Measurements from ENCODE around the gene NFIB. TPM values are rescaled to one million over a fixed set of nuclear protein-coding genes. Genes with fewer than 3 reads are reported as not detected.

NFIB gene
- polyA plus RNA-seq, 4 donors, result 18.6 to 22.1 (median 19.5) TPM

DNA sequence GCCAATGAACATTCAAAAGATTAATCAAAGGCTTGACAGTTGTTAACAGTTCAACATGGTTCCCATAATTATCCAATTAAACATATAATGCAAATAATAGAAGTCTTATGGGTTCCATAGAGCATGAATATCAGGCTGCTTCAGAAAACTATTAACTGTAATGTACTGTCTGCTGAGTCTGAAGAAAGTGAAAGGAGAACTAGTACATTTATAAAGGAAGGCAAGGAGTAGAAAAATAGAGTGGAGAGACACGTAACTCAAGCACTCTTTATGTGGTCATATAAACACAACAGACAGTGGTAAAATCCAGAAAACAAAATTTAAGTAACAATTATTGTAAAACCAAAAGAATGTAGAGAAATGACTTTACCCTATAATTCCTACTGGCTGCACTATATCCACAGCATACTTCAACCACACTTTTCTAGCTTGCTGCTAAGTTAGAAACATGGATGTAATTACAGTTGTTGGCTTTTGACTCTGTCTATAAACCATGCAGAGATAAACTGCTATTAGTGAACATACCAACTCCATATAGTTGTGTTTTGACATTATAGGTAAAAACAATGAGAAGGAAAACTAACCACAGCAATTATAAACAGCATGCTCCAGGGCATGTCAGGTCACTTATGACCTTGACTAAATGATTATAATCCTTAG is 32.7 kb downstream of the NFIB start:
- no peak for DNase-seq (ENCODE audit: low read depth in 4 of 4, low spot score in 3 of 4)

DNA sequence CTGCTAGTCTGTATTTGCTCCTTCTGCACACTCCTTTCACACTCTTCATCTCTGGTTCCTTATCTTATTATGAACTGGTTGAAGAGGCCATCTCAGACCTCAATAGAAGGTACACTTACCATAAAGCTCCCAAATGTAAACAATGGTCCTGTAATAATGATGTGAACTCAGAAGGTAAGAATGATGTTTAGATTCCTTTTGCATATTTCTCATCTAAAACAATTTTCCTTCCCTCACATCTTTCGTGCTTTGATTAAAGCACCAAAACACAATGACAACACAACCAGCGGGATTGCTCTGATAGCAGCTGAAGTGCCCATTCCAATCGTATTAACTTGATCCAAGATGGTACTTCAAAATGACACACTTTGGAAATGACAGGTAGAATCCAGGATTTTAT is 34.3 kb downstream of the NFIB start:
- no peak for DNase-seq (ENCODE audit: low read depth in 4 of 4, low spot score in 3 of 4)

DNA sequence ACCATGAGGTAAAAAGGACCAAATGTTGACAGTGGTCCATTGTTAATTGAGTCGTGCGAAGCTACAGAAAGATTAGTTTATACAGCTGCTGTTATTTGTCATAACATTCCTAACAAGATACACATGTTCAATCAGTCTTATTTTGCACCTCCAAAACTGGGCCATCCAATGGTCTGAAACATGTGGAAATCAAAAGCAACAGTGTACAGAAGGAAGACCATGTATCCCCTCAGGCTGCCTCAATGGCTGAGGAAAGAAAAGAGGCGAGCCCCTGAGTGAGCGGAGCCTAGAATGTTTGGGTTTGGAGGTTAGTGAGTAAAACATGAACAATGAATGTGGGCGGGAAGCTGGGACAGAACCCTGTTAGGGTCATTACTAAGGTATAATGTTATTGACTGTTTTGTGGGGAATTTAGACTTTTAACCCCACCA is 35.6 kb downstream of the NFIB start:
- no peak for DNase-seq (ENCODE audit: low read depth in 4 of 4, low spot score in 3 of 4)

DNA sequence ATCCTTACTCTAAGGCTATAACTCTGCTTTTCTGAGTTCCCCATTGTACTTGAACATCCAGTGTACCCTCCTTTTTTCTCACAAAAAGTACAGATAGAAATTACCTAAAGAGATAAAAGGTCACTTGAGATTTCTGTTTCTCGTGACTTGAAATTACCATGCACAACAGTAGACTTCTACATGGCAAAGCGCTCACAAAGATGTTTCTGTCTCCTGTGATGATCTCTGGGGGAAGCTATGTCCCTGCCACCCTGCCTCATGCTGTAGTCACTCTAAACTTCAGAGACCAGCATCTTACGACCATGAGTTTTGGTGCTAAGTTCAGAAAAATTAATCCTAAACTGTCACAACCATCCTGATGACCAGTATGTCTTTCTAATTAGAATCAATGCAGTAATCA is 36.2 kb downstream of the NFIB start:
- no peak for DNase-seq (ENCODE audit: low read depth in 4 of 4, low spot score in 3 of 4)

DNA sequence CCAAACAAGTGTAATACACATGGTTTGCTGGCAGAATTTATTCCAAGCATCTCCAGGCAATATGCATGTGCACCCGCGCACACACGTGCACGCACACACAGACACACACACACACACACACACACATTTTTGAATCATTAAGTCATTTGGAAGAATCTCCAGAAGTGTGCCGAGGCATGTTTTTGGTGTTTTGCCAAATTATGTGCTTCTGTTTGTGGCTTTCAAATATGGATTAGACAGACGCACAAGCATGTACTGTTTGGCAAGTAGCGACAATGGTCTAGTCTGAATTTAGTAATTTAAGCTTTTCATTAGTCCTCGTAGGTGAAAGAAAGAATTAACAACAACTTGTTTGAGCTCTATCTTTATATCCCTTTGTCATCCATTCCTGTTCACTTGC is 36.7 kb downstream of the NFIB start:
- DNase-seq (ENCODE audit: low read depth in 4 of 4, low spot score in 3 of 4), result no peak

DNA sequence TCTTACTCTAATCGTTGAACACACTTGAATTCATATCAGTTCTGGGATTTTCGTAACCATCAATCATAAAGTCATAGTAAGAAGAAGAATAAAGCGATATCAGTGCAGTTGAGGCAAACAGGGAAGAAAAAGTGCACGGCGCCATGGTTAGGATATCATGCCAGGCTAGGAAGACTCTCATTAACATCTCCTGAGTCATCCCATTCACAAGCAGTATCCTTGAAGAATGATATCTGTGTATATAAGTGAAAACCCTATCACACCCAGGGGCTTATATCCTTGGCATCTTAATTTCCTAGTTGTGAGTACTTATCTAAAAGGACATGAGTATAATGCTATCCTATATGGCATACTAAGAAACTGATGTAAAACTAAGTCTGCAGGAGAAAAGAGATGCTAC is 38.6 kb downstream of the NFIB start:
- no peak for DNase-seq (ENCODE audit: low read depth in 4 of 4, low spot score in 3 of 4)

DNA sequence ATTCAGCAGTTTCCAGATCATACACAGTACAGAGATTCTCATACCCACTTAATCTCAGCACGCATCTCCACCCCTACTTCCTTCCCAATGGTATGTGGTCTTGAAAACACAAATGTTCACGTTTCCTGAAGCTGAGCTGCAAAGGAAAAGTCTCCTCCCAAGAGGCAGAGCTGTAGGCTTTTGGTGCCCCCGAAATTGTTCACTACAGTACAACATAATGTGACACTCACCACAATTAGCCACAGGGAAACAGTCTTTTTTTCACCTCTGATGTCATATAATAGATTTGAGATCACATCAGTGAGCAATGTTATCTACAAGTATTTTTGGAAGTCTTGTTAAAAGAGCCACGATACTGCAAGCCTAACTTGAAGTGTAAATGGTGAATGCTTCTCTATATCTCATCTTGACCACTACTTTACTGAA is 40.2 kb downstream of the NFIB start:
- DNase-seq (ENCODE audit: low read depth in 4 of 4, low spot score in 3 of 4), result no peak

DNA sequence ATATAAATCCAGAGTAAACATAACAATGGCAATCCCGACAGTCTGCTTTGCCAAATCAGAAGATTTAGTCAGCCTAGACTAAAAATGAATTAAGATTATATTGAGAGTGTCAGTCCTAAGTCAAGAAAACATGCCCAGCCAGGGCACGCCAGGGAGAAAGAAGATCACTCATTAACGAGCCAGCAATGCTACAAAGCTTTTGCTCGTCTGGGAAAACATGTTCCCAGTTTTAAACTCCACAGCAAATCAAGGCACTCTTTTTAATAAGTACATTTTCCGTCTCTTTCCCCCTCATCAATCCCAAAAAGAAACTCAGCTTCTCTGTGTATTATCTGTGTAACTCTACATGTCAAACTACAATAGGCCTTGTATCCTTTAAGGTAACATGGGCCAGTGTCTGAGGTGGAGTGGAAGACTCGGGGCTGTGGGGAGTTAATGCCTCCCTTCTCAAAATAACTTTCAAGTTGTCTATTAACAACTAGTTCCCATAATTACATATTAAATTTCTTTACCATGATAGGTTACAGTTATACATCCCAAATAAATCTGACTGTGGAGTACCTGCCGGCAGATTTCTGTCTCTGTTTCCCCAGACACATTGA is 40.9 kb downstream of the NFIB start:
- no peak for DNase-seq (ENCODE audit: low read depth in 4 of 4, low spot score in 3 of 4)

DNA sequence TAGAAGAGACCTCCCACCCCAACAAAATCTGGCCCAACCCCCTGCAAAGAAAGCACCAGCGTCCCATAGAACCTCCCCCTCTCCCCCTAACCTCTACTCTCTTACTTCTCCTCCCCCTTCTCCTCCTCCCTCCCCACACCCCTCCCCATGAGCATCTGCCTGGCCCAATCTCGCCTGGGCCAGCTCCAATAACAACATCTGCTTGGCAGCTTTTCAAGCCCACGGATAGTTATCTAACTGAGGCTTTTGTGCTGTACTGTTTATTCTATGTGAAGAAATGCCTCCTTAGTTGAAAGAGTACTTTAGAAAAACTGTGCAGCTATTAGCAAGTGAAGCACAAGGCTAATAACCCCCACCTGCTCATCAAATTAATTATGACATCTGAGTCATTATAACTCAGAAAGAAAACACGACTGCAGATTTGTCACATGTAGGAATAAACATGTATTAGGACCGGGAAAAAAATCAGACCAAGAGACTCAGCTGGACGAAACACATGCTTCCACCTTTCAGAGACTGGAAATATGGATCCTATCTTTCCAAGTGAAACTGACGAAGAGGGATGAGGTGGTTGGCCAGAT is 42.8 kb downstream of the NFIB start:
- DNase-seq (ENCODE audit: low read depth in 4 of 4, low spot score in 3 of 4), result peak in 3 of 4 donors; percentile 57 to 67 (median 59)

DNA sequence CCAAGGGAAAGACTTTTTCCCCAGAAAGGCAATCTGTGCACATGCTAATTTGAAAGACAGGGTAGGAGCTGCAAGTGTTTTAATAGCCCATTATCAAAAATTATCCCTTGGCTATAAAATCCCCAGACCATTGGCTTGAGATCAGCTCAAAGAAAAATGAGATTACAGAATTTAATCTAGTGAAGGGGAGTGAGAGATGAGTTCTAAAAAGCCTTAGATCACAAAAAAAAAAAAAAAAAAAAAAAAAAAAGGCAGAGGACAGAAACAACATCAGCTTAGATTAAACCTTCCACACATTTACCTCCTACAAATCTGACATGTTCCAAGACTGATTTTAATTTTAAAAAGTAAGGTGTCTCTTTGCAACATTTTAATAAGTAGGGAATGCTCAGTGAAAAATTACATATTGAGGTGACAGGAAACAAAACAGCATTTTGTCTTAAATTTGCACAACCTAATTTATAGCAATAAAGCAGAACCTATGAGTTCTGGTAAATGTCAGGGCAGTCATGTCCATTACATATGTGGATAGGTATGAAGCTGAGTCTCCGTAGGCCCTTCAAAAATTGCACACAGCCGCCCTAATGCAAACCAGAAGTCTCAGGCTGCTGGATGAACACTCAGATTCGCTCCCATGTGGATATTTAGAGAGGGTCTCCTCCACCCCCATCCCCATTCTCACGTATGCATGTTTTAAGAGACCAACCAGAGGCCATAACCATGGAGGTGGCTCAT is 43.4 kb downstream of the NFIB start:
- DNase-seq (ENCODE audit: low read depth in 4 of 4, low spot score in 3 of 4), result no peak

DNA sequence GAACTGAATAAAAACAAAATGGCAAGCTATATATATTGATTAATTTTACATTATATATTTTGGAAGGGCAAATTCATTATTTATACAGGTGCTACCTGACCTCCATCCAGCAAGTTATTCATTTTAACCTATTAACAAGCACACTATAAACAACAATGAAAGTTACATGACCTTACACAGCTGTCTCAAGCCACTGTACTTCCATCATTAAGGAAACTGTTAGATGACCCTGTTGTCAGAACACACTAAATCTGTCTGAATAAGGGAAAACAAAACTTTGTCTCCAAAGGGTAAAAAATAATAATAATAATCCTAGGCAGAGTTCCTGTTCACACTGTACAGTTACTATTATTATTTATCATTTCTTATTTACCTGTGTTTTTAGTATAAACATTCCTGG is 44.0 kb downstream of the NFIB start:
- no peak for DNase-seq (ENCODE audit: low read depth in 4 of 4, low spot score in 3 of 4)

DNA sequence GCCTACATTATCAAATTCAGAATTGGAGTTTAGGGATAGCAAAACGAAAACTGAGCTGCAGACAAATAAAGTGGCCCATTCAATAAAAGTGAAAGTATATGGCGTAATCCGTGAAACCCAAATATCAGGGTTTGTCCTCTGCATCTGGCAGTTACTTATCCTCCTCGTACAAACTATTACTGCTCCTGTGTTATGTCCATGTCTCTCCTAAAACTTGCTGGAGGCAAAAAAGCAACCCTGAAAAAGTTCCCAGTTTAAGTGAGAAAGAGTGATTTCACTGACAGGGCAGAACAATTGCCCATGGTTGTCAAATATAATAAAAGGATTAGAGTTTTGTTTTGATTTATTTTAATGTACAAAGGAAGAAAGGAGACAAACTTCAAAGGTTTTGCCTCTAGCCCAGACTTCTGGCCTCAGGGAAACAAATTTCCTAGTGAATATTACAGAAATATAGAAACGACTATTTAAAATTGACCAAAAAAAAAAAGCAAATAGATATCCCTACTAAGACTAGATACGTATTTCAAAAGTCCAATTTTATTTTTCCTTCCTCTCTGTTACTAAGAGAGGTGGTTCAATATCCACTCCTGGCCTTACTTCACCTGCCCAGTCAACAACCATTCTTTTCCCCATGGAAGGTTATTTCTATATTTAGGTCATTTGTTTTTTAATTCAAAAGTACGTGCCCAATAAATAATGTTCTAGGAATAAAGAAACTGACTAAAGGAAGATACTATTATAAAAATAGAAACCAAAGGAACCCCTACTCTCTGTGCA is 50.0 kb downstream of the NFIB start:
- no peak for DNase-seq (ENCODE audit: low read depth in 4 of 4, low spot score in 3 of 4)

DNA sequence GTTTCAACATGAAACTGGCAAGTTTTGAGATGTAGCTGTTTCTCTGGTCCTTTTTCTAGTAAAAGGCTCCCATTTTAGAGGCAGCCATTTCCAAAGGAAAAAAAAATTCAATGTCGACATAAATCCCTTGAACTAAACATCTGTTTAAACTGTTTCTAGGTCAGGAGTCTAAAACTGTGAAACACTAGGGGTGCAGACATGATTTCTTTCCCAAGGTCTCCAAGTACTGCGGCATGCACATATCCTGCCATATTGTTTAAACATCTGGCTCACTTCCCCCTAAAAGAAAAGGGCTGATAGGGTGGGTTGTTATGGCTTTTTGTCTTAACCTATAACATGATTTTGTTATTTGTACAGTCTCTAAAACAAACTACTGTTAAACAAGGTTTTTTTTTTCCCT is 51.1 kb downstream of the NFIB start:
- peak in 1 of 4 donors; percentile 35 for DNase-seq (ENCODE audit: low read depth in 4 of 4, low spot score in 3 of 4)

DNA sequence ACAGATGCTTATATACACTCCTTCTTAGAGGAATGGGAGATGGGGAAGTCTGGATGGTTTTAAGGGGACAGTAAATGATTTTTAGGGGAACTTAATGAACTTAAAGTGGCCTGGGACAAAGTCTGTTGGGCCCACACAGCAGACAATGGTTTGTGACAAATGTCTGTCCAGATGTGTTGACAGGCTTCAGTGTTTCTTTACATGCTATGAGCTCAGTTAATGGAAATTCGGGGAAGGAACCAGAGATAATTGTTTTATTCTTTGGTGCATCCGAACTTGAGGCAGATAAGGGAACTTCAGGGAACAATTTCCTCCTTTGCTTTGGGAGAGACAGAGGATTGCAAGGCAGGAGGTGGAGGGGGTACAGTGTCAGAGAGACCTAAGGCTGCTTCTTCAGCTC is 52.3 kb downstream of the NFIB start:
- no peak for DNase-seq (ENCODE audit: low read depth in 4 of 4, low spot score in 3 of 4)

DNA sequence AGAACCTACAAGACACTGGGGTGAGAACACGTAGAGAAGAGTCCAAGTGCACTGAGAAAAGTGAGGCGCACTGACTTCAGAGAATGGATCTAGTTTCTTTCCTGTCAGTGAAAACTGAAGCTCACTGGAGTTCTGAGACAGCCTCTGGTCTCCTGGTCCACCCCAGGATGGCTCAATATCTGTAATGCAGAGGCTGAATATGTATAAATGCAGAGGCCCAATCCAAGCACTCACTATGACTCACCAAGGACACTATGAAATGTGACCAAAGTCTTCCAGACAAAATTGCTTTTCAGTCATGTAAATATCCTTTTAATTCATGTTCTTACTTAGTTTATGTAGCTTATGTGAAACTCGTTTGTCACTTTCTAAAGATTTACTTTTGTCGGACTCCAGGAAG is 53.8 kb downstream of the NFIB start:
- DNase-seq (ENCODE audit: low read depth in 4 of 4, low spot score in 3 of 4), result no peak

DNA sequence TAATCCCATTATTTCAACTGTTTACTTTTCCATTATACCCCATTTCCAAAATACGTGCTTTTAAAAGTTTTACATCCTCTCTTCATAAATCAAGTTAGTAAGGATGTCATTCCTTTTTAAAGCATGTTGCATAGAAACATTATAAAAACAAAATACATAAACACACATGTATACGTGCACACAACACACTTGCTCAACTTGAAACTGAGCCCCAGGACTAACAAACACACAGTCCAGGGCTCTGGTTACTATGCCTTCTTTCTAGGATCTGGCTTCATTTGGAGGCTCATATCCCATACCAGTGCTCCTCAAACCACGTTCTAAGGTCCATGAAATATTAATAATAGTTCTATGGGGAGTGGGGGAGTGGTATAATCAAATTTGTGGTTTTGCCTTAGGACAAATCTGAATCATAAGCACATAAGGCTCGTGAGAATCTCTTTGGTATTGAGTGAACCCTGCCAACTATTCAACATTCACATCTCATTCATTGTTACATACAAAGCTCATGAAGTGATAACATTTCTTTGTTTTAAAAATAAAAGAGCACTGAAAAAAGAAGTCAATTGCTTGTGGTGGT is 55.2 kb downstream of the NFIB start:
- no peak for DNase-seq (ENCODE audit: low read depth in 4 of 4, low spot score in 3 of 4)

DNA sequence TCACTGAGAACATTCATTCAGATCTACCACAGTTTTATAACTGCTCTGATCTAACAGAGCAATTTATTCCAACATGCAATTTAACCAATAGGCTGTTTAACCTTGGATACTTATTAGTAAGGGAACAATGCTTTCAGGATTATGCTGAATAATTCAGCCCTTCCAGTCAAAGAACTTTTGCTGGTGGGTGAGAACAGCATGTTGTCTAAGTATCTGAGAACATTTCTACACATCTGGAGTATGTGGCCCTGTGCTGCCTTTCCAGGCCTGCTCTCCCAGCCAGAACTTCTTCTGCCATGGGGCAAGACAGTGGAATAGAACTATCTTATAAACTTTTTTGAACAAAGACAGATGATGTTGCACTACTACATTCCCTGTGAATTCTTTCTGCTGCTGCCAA is 55.8 kb downstream of the NFIB start:
- no peak for DNase-seq (ENCODE audit: low read depth in 4 of 4, low spot score in 3 of 4)

DNA sequence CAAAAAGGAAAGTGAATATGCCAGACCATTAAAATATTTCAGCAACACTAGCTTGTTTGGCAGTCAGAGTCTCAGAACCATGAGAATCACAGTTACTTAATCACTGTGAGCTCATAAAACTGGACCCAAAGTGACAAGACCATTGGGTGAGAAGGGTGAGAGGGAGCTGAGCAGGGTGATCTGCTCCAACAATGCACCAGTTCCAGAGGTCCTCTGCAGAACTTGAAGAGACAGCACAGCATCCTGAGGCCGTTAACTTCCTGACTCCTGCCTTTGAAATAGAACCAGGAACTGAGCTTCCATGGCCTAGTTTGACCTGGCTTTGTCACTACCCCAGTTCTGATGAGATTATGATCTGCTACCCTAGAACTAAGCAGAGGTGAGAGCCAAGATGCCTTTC is 57.4 kb downstream of the NFIB start:
- no peak for DNase-seq (ENCODE audit: low read depth in 4 of 4, low spot score in 3 of 4)

DNA sequence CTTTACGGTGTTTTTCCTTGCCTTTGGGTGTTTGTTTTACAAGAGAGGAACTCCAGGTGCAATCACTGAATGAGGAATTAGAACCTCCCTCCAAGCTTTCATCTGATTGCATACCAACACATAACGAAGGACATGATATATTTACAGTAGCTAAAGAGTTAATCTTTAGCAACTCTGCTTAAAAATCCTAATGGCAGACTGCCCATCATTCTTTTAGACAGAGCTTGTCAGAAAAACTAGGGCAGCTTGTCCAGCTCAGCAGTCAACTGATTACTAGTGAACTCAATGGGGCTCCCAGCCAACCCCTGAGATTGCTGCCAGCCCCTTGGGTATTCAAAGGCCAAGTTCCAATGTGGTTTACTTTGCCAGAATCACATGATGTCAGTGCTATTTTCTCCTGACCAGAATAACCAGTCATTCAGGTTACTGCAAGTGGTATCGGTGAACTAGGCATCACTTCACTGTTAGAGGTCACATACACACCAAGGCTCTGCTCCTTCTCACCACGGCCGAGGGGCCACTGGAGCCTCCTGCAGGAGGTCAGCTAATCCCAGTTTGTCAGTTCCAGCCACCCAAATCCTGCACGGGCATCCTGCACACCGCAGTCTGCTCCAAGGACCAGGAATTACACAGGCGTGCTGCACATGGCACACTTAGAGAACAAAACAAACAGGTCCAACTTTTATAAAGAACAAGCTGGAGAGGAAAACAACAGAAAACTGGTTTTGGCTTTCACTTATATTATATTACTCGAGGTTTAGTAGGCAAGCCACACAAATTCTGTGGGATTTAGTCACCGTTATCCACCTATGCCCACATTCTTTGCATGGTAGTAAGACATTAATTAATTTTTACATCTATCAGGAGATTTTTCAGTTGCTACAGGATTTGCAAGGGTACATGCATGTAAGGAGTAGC is 62.5 kb downstream of the NFIB start:
- peak in 1 of 4 donors; percentile 49 for DNase-seq (ENCODE audit: low read depth in 4 of 4, low spot score in 3 of 4)

DNA sequence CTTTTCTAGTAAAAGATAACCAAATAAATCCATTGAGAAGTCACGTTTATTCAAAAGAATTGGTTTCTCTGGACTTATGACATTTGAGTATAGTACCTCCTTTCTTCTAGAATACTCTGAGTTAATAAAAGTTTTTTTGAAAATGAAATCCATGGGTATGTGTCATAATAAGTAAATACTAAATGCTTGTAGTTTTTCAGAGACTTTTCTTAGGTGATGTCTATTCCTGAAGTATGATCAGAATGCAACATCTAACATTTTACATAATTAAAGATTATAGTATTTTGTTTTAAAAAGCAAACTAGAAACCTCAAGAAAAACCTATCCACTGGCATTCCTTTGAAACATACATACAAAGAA is 63.2 kb downstream of the NFIB start:
- no peak for DNase-seq (ENCODE audit: low read depth in 4 of 4, low spot score in 3 of 4)

Measured in right renal pelvis (tissue), 4 donors.